ENCODE results near the gene RASSF5. TPM values are rescaled to one million over a fixed set of nuclear protein-coding genes. Genes with fewer than 3 reads are reported as not detected.

Gene RASSF5
- total and polyA plus RNA-seq, 2 donors (not counting 1 experiment from before 2014, with no cell fraction given): 69.7 to 146 TPM

DNA sequence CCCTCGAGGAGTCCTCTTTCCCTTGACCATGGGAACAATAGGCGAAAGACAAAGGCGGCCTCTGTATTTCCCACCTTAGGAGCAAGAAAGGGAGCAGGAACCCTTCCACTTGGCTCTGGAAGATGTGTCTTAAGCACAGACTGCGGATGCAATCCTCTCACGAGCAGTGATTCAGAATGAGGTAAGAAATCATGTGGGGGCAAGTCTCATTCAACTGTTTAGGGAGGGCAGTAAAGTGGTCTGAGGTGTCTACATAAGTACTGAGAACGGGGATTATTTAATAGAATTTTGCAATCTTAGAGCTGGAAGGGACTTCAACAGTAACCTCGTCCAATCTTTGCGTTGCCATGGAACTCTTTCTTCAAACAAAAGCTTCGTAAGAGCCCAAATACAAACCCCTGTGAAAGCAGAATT is 126.4 kb downstream of the RASSF5 start:
- H3K27ac ChIP-seq (ENCODE audit: low read length in 2 of 2): no peak overlapping the region
- no peak overlapping the region for H2AFZ ChIP-seq (ENCODE audit: insufficient read depth, low read depth, low read length, poor library complexity, severe bottlenecking)
- Mint-ChIP-seq H3K4me1 (peaks cover 29% of the 10 kb centered on the region), H3K27ac (no peak overlapping the region), H3K9me3 (ENCODE audit: insufficient read depth) (no peaks in the 10 kb centered on the region), H3K4me3 (no peak overlapping the region), H3K27me3 (peaks cover 4% of the 10 kb centered on the region)
- H3K4me2 ChIP-seq (replicated peaks; ENCODE audit: low read depth, low read length, poor library complexity, severe bottlenecking): no peak overlapping the region
- TF ChIP-seq, protein P1, sequence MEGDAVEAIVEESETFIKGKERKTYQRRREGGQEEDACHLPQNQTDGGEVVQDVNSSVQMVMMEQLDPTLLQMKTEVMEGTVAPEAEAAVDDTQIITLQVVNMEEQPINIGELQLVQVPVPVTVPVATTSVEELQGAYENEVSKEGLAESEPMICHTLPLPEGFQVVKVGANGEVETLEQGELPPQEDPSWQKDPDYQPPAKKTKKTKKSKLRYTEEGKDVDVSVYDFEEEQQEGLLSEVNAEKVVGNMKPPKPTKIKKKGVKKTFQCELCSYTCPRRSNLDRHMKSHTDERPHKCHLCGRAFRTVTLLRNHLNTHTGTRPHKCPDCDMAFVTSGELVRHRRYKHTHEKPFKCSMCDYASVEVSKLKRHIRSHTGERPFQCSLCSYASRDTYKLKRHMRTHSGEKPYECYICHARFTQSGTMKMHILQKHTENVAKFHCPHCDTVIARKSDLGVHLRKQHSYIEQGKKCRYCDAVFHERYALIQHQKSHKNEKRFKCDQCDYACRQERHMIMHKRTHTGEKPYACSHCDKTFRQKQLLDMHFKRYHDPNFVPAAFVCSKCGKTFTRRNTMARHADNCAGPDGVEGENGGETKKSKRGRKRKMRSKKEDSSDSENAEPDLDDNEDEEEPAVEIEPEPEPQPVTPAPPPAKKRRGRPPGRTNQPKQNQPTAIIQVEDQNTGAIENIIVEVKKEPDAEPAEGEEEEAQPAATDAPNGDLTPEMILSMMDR (IDR thresholded peaks at IDR 0.05): no peak
- no peak for DNase-seq
- ATAC-seq (ENCODE audit: low read depth): no peak
- CTCF ChIA-PET: interaction anchor here (1.0 to 13.1 kb wide), 21 partner anchors 10 to 372 kb away, joined by 3 to 217 read pairs (median 6); partner anchors contain the start of gene EIF2D
- H3K4me3 ChIP-seq (ENCODE audit: control extremely low read depth in 1 of 5, extremely low read depth in 1 of 5, insufficient read depth in 1 of 5, low read depth in 2 of 5, low read length in 4 of 5): no peak overlapping the region
- H3K9ac ChIP-seq (ENCODE audit: low read length): no peak overlapping the region
- H3K4me1 ChIP-seq (ENCODE audit: control insufficient read depth in 2 of 2, insufficient read depth in 2 of 2, low read length in 2 of 2): peaks cover 17 to 22% of the 10 kb centered on the region in 2 donors
- no peaks in the 10 kb centered on the region for H4K20me1 ChIP-seq (ENCODE audit: control insufficient read depth, insufficient read depth, low read length, poor library complexity, severe bottlenecking)
- no peaks in the 10 kb centered on the region for H3K9me3 ChIP-seq (ENCODE audit: control extremely low read depth in 1 of 3, control insufficient read depth in 2 of 3, insufficient read depth in 1 of 3, low read length in 2 of 3)
- H3K27me3 ChIP-seq (replicated peaks in 1 of 4; ENCODE audit: control extremely low read depth in 1 of 4, control insufficient read depth in 3 of 4, insufficient read depth in 4 of 4, low read length in 3 of 4): peaks cover 0 to 11% (median 7%) of the 10 kb centered on the region in 4 experiments
- no peaks in the 10 kb centered on the region for H3K79me2 ChIP-seq (ENCODE audit: control insufficient read depth, insufficient read depth, low read length)
- H3K36me3 ChIP-seq (replicated peaks in 1 of 2; ENCODE audit: control extremely low read depth in 1 of 2, control insufficient read depth in 1 of 2, extremely low read depth in 1 of 2, insufficient read depth in 2 of 2, low read length in 1 of 2): no peaks in the 10 kb centered on the region
- WGBS (ENCODE audit: insufficient coverage): 100% methylated on average over 3 of the region's 9 CpGs
- POLR2A ChIA-PET: no interaction called here
- intact Hi-C loops (cut with micrococcal nuclease): loop anchor here (1.0 to 10.0 kb wide), 5 partner anchors 31 to 421 kb away; partner anchors contain the start of genes PFKFB2 and YOD1

DNA sequence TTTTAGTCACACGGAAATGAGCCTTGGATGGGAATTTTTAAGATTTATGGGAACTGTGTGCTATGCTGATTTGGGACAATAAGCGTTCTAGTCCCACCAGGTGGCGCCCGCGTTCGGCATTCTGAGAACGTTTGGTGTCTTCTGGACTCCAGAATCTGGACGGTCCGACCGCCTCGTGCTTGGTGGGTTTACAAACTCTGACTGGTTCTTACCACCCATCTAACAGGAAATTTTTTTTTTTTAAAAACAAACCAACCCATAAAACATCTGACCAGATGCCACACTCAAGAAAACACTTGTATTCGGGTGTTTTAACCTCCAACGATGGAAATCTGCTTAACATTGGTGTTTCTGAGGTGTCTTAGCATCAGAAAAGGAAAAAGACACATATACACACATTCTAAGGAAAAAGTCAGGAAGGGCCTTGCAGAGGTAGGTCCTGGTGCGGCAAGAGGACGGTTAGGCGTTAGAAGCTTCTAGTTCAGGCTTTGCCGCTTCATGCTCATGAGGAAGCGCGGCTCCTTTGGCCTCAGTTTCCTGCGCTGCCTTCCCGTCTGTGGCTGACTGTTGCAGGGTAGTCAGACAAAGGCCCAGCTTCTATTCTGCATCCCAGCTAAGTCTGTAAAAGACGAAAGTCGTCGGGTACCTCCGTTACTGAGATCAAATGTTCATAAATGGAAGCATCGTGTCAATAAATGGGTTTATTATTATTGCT is 127.2 kb downstream of the RASSF5 start:
- H3K27me3 Mint-ChIP-seq: peaks cover 4% of the 10 kb centered on the region
- Histone ChIP-seq H3K79me2 (ENCODE audit: control insufficient read depth, insufficient read depth, low read length) (no peaks in the 10 kb centered on the region), H3K4me3 (ENCODE audit: control extremely low read depth in 1 of 5, extremely low read depth in 1 of 5, insufficient read depth in 1 of 5, low read depth in 2 of 5, low read length in 4 of 5) (peak overlapping the region; percentile 54 to 77 (median 67)), H4K20me1 (ENCODE audit: control insufficient read depth, insufficient read depth, low read length, poor library complexity, severe bottlenecking) (no peaks in the 10 kb centered on the region), H3K4me2 (replicated peaks; ENCODE audit: low read depth, low read length, poor library complexity, severe bottlenecking) (peak overlapping the region; percentile 95), H3K4me1 (ENCODE audit: control insufficient read depth in 2 of 2, insufficient read depth in 2 of 2, low read length in 2 of 2) (peaks cover 17 to 22% of the 10 kb centered on the region in 2 donors), H3K9ac (ENCODE audit: low read length) (peak overlapping the region; percentile 63), H3K27me3 (replicated peaks in 1 of 4; ENCODE audit: control extremely low read depth in 1 of 4, control insufficient read depth in 3 of 4, insufficient read depth in 4 of 4, low read length in 3 of 4) (peaks cover 0 to 11% (median 7%) of the 10 kb centered on the region in 4 experiments), H3K27ac (ENCODE audit: low read length in 2 of 2) (no peak overlapping the region), H3K9me3 (ENCODE audit: control extremely low read depth in 1 of 3, control insufficient read depth in 2 of 3, insufficient read depth in 1 of 3, low read length in 2 of 3) (no peaks in the 10 kb centered on the region), H2AFZ (ENCODE audit: insufficient read depth, low read depth, low read length, poor library complexity, severe bottlenecking) (peak overlapping the region; percentile 74), H3K36me3 (replicated peaks in 1 of 2; ENCODE audit: control extremely low read depth in 1 of 2, control insufficient read depth in 1 of 2, extremely low read depth in 1 of 2, insufficient read depth in 2 of 2, low read length in 1 of 2) (no peaks in the 10 kb centered on the region)
- peak overlapping the region; percentile 74 for H3K27ac Mint-ChIP-seq
- peak overlapping the region; percentile 92 for H3K4me3 Mint-ChIP-seq
- WGBS (ENCODE audit: insufficient coverage): 1% methylated on average over 14 of the region's 26 CpGs
- H3K9me3 Mint-ChIP-seq (ENCODE audit: insufficient read depth): no peaks in the 10 kb centered on the region
- CTCF ChIA-PET: interaction anchor here (0.6 to 13.1 kb wide), 31 partner anchors 11 to 414 kb away, joined by 3 to 217 read pairs (median 4); partner anchors contain the start of genes EIF2D and IKBKE
- TF ChIP-seq EZH2 (IDR thresholded peaks at IDR 0.05; ENCODE audit: borderline replicate concordance, insufficient read depth, low read depth, low read length, poor library complexity, severe bottlenecking): no peak
- TF ChIP-seq, protein P1 (IDR thresholded peaks at IDR 0.05): peak; percentile 94
- ATAC-seq (ENCODE audit: low read depth) (no peak), DNase-seq (peak; percentile 81)
- intact Hi-C loops (cut with micrococcal nuclease): loop anchor here (1.0 to 10.0 kb wide), 9 partner anchors 22 to 420 kb away; partner anchors contain the start of genes EIF2D, PFKFB2 and YOD1
- H3K4me1 Mint-ChIP-seq: peaks cover 29% of the 10 kb centered on the region
- POLR2A ChIA-PET: interaction anchor here (1.0 to 1.5 kb wide), 2 partner anchors 22 to 348 kb away, joined by 3 to 5 read pairs; partner anchors contain the start of gene EIF2D

Data from B cell (primary cell).